ENCODE data around the gene SEMA4G.
"Not testable (repeated sequence)": the region's sequence is repeated elsewhere in the genome, so short reads cannot be mapped to it uniquely, and the experiment has no call there.

SEMA4G gene

GRCh38 chr10:100972115-100972903, 3.0 kb downstream of the SEMA4G start:
- DNase-seq = no peak

GRCh38 chr10:100972904-100973535, 3.7 kb downstream of the SEMA4G start:
- DNase-seq = no peak

GRCh38 chr10:100975397-100975796, 6.1 kb downstream of the SEMA4G start:
- DNase-seq = not testable (repeated sequence)

GRCh38 chr10:100976906-100977305, 7.6 kb downstream of the SEMA4G start:
- no peak for DNase-seq

- DNase-seq = no peak
These were observed 8.1 kb downstream of the SEMA4G start for GRCh38 chr10:100977436-100977835.

GRCh38 chr10:100978121-100978900, 9.0 kb downstream of the SEMA4G start:
- no peak for DNase-seq

GRCh38 chr10:100978901-100979195, 9.5 kb downstream of the SEMA4G start:
- no peak for DNase-seq

GRCh38 chr10:100979791-100980272, 10.5 kb downstream of the SEMA4G start:
- DNase-seq = no peak

- no peak for DNase-seq
These were observed 11.0 kb downstream of the SEMA4G start for GRCh38 chr10:100980311-100980710.

GRCh38 chr10:100980711-100981110, 11.4 kb downstream of the SEMA4G start:
- DNase-seq = no peak

- no peak for DNase-seq
These were observed 12.0 kb downstream of the SEMA4G start for GRCh38 chr10:100981178-100981772.

GRCh38 chr10:100982916-100983830, 13.9 kb downstream of the SEMA4G start:
- DNase-seq = no peak

GRCh38 chr10:100983868-100984671, 14.8 kb downstream of the SEMA4G start:
- DNase-seq = no peak

GRCh38 chr10:100984672-100985177, 15.4 kb downstream of the SEMA4G start:
- no peak for DNase-seq

- no peak for DNase-seq
These were observed 16.0 kb downstream of the SEMA4G start for GRCh38 chr10:100985336-100985735.

GRCh38 chr10:100986623-100986951, 17.3 kb downstream of the SEMA4G start:
- DNase-seq = no peak

- DNase-seq = no peak
These were observed 17.8 kb downstream of the SEMA4G start, which contains the start of the genes MRPL43 and TWNK for GRCh38 chr10:100986952-100987684. Gene MRPL43 (minus strand): TSS chr10:100987497. CDS start chr10:100987443, 54 bp downstream. Gene TWNK (plus strand): TSS chr10:100987543. CDS start chr10:100988211, 668 bp downstream.

- no peak for DNase-seq
These were observed 18.4 kb downstream of the SEMA4G start for GRCh38 chr10:100987685-100988049.

- no peak for DNase-seq
These were observed 18.9 kb downstream of the SEMA4G start for GRCh38 chr10:100988166-100988565.

- no peak for DNase-seq
These were observed 19.8 kb downstream of the SEMA4G start for GRCh38 chr10:100989088-100989487.

Data from NCI-H1436 treated with DMSO at 0.1 percent for 48 hours (cell line).